Esophagus squamous epithelium (tissue), 5 donors: Measurements from ENCODE around the gene SPOCK1. TPM values are rescaled to one million over a fixed set of nuclear protein-coding genes. Genes with fewer than 3 reads are reported as not detected.

ENCODE experiments used
- DNase-seq: peaks from one replicate; lab custom pipeline; 2025; lab: John Stamatoyannopoulos, UW
- H3K27ac ChIP-seq, 4 donors: fragments of 200-600 bp; sonication (generic); one replicate each; pipeline ENCODE4 v1.5.1; 2016 to 2019; ENCODE audit warnings: mild to moderate bottlenecking in 1 of 4
- H3K27me3 ChIP-seq, 4 donors: fragments of 200-600 bp; sonication (generic); 1 replicate in 3 of 4; 2 replicates in 1 of 4; pipeline versions ENCODE4 v1.5.1 to v1.6.0; 2017 to 2021; ENCODE audit warnings: antibody characterized with exemption in 1 of 4
- H3K36me3 ChIP-seq, 3 donors: fragments of 200-600 bp; sonication (generic); one replicate each; pipeline ENCODE4 v1.5.1; 2016 to 2019
- H3K4me1 ChIP-seq, 3 donors: fragments of 200-600 bp; sonication (generic); one replicate each; pipeline ENCODE4 v1.5.1; 2017 to 2019
- H3K4me3 ChIP-seq, 4 donors: fragments of 200-600 bp; sonication (generic); 1 replicate in 3 of 4; 2 replicates in 1 of 4; pipeline ENCODE4 v1.5.1; 2016 to 2019; ENCODE audit warnings: mild to moderate bottlenecking in 2 of 4, moderate library complexity in 1 of 4
- H3K9me3 ChIP-seq, 3 donors: fragments of 200-600 bp; sonication (generic); one replicate each; pipeline ENCODE4 v1.5.1; 2016 to 2019
- CTCF ChIP-seq, 6 experiments: fragments of 450-650 bp in 4 of 6; fragments of 200-600 bp in 2 of 6; sonication (generic) in 2 of 6; IDR thresholded peaks; one replicate each; pipeline ENCODE4 v1.5.1; 2016 to 2019; ENCODE audit warnings: antibody characterized with exemption in 6 of 6, mild to moderate bottlenecking in 4 of 6, moderate library complexity in 4 of 6
- POLR2A ChIP-seq, 4 donors: fragments of 450-650 bp; IDR thresholded peaks; one replicate each; pipeline ENCODE4 v1.6.1; 2017; ENCODE audit warnings: antibody characterized with exemption in 4 of 4, mild to moderate bottlenecking in 4 of 4, moderate library complexity in 3 of 4
- WGBS, 2 donors: methylation state at CpG; one replicate each; pipeline ENCODE4 v1.1.5; 2018; 5-methylcytosine and 5-hydroxymethylcytosine counted together
- intact Hi-C: fragments of 100-400 bp; cut with DNase I; formaldehyde crosslinking; loops from one replicate; pipeline ENCODE4 v1.15.0; 2022
- total RNA-seq, 4 donors: library from RNA; depleted of rRNA; stranded (reverse); fragments of >200 nt; gene quantifications; one replicate each; pipeline ENCODE4 v1.1.0, GENCODE V29; 2016
- donor health status: DM: yes; HTN: yes; CAD: no.

SPOCK1 gene
- total RNA-seq, 4 donors from 2014 or later: 0.99 to 21.9 (median 8.1) TPM

- Histone ChIP-seq H3K36me3 (no peaks in the 10 kb centered on the region), H3K27ac (no peak overlapping the region), H3K27me3 (peaks cover 0 to 18% (median 0%) of the 10 kb centered on the region in 4 donors), H3K4me3 (no peak overlapping the region), H3K4me1 (no peaks in the 10 kb centered on the region), H3K9me3 (no peaks in the 10 kb centered on the region)
- no peak for TF ChIP-seq POLR2A (IDR thresholded peaks at IDR 0.05)
- TF ChIP-seq CTCF (IDR thresholded peaks at IDR 0.05): no peak
- intact Hi-C loops: no loop called here
- no peak for DNase-seq
Observed at GRCh38 chr5:137360607-137361006, 138.5 kb downstream of the SPOCK1 start.

- H3K27ac ChIP-seq: no peak overlapping the region
- DNase-seq: no peak
- no peak overlapping the region for H3K4me3 ChIP-seq
- no peaks in the 10 kb centered on the region for H3K9me3 ChIP-seq
- TF ChIP-seq POLR2A (IDR thresholded peaks at IDR 0.05): no peak
- no peak for TF ChIP-seq CTCF (IDR thresholded peaks at IDR 0.05)
- peaks cover 0 to 21% (median 0%) of the 10 kb centered on the region in 4 donors for H3K27me3 ChIP-seq
- H3K4me1 ChIP-seq: no peaks in the 10 kb centered on the region
- intact Hi-C loops: no loop called here
- no peaks in the 10 kb centered on the region for H3K36me3 ChIP-seq
Observed at GRCh38 chr5:137359941-137360340, 139.2 kb downstream of the SPOCK1 start.

- intact Hi-C loops: no loop called here
- 67 to 73% methylated on average over 3 of the region's 3 CpGs for WGBS, 2 donors
Observed at GRCh38 chr5:137357436-137357835, 141.7 kb downstream of the SPOCK1 start.

GRCh38 chr5:137356127-137356526 lies 143.0 kb downstream of the SPOCK1 start:
- no peaks in the 10 kb centered on the region for H3K4me1 ChIP-seq
- 64 to 68% methylated on average over 4 of the region's 4 CpGs for WGBS, 2 donors
- H3K27me3 ChIP-seq: peaks cover 0 to 23% (median 0%) of the 10 kb centered on the region in 4 donors
- no peak overlapping the region for H3K4me3 ChIP-seq
- no peak for TF ChIP-seq CTCF (IDR thresholded peaks at IDR 0.05)
- no peak for TF ChIP-seq POLR2A (IDR thresholded peaks at IDR 0.05)
- intact Hi-C loops: no loop called here
- H3K36me3 ChIP-seq: no peaks in the 10 kb centered on the region
- no peaks in the 10 kb centered on the region for H3K9me3 ChIP-seq
- DNase-seq: no peak
- no peak overlapping the region for H3K27ac ChIP-seq

More at GRCh38 chr5:137357436-137357835, 141.7 kb downstream of the SPOCK1 start:
- Histone ChIP-seq H3K36me3 (no peaks in the 10 kb centered on the region), H3K4me3 (no peak overlapping the region), H3K9me3 (no peaks in the 10 kb centered on the region), H3K27ac (no peak overlapping the region), H3K4me1 (no peaks in the 10 kb centered on the region), H3K27me3 (peaks cover 0 to 25% (median 0%) of the 10 kb centered on the region in 4 donors)
- no peak for DNase-seq
- TF ChIP-seq POLR2A (IDR thresholded peaks at IDR 0.05): no peak
- TF ChIP-seq CTCF (IDR thresholded peaks at IDR 0.05): no peak

- intact Hi-C loops: no loop called here
- 82 to 90% methylated on average over 3 to 4 of the region's 4 CpGs for WGBS, 2 donors
- TF ChIP-seq POLR2A (IDR thresholded peaks at IDR 0.05): no peak
- TF ChIP-seq CTCF (IDR thresholded peaks at IDR 0.05): no peak
Observed at GRCh38 chr5:137355708-137356107, 143.4 kb downstream of the SPOCK1 start.

More at GRCh38 chr5:137355708-137356107, 143.4 kb downstream of the SPOCK1 start:
- DNase-seq: no peak
- Histone ChIP-seq H3K27ac (no peak overlapping the region), H3K9me3 (no peaks in the 10 kb centered on the region), H3K4me3 (no peak overlapping the region), H3K27me3 (peaks cover 0 to 19% (median 0%) of the 10 kb centered on the region in 4 donors), H3K36me3 (no peaks in the 10 kb centered on the region), H3K4me1 (no peaks in the 10 kb centered on the region)
